Stimulated activated CD8-positive, alpha-beta memory T cell treated with anti-CD3 and anti-CD28 coated beads, Interleukin-7, amount 100 ng/mL, for 48 hours (primary cell): Measurements from ENCODE around the gene ZC3H11A.

Experiments used
- DNase-seq, 2 donors: peaks; one replicate each; pipeline ENCODE4 v3.0.0-alpha.2; 2020; ENCODE audit warnings: low read depth in 1 of 2; ENCODE audit errors: extremely low read depth in 1 of 2

Gene ZC3H11A

GRCh38 chr1:203839081-203839480 is 43.7 kb downstream of the ZC3H11A start:
- DNase-seq, result no peak

GRCh38 chr1:203840208-203840808 is 44.9 kb downstream of the ZC3H11A start:
- DNase-seq, result no peak

- DNase-seq, result no peak
These were observed 47.1 kb downstream of the ZC3H11A start for GRCh38 chr1:203842559-203842876.

GRCh38 chr1:203843435-203843834 is 48.0 kb downstream of the ZC3H11A start:
- no peak for DNase-seq
